GM12873 (cell line): ENCODE data around the gene DUOXA2.

ENCODE experiments used
- CTCF ChIP-seq: IDR thresholded peaks from 2 replicates; pipeline ENCODE4 v1.5.1; 2012; ENCODE audit warnings: low read depth, mild to moderate bottlenecking, moderate library complexity, low read length, control low read depth; ENCODE audit not compliant: insufficient read depth; ENCODE audit errors: missing control alignments

DUOXA2 gene

DNA sequence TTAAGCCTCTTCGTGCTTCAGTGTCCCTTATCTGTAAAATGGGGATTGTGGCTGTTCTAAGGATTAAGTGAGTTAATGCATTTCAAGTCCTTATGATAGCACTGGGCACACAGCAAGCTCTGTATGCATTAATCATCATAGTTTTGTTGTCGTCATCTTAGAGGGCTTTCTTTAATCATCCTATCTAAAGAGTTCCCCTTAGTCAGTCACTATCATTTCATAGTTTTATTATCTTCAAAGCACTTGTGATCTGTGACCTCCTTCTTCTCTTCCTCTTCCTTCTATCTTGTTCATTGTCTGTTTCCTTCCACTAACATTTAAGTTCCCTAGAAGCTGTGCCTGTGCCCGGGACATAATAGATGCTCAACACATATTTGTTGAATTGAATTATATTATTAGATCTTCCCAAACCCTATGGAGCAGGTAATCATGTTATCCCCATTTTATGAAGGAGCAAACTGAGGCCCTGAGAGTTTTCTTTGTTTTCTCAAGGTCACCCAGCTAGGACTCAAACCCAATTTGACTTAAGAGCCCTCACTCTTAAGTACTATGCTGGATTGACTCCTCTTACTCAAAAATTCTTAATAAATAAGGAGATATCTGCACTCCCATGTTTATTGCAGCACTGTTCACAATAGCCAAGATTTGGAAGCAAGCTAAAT, 24.3 kb upstream of the DUOXA2 start:
- no peak for TF ChIP-seq CTCF

DNA sequence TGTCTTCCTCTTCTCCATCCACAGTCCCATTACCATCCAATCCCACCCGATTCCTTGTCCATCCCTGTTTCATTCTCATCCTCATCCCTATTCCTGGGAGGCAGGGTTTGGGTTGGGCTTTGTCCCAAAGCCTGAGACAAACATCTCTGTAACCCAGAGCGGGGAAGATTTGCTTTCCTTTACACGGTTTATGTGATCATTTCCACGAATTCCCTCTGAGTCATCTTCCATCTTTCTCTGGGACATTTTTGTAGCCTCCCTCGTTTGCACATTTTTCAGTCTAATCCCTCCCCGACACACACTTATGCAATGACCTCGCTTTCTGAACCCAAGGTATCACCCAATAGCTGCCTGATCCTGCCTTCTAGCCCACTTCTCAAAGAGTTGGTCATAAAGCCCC, 23.0 kb upstream of the DUOXA2 start:
- no peak for TF ChIP-seq CTCF

- no peak for TF ChIP-seq CTCF
These were observed 22.6 kb upstream of the DUOXA2 start for GRCh38 chr15:45091576-45091975.

DNA sequence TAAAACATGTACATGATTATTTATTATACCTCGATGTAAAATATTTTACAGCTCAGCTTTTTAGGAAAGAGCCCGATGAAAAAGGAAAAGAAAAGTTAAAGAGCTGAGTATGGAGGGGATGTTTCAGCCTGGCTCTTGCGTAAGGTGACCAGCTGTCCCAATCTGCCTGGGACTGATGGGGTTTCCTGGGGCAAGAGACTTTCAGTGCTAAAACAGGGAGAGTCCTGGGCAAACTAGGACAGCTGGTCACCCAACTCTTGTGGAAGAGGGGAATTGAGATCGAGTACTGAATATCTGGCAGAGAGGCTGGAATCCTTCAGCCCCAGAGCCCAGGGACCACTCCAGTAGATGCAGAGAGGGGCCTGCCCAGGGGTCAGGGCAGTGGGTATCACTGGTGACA, 21.1 kb upstream of the DUOXA2 start:
- no peak for TF ChIP-seq CTCF

- TF ChIP-seq CTCF = no peak
These were observed 20.3 kb upstream of the DUOXA2 start for GRCh38 chr15:45093622-45094357.

GRCh38 chr15:45094358-45094730, 19.8 kb upstream of the DUOXA2 start:
- TF ChIP-seq CTCF = no peak

GRCh38 chr15:45095661-45096060, 18.5 kb upstream of the DUOXA2 start:
- TF ChIP-seq CTCF = no peak
